Fibroblast of lung (primary cell): ENCODE measurements around the gene KCNK4. TPM values are rescaled to one million over a fixed set of nuclear protein-coding genes. Genes with fewer than 3 reads are reported as not detected.

ENCODE experiments used
- DNase-seq, 2 donors: peaks; one replicate each; pipeline versions ENCODE4 v3.0.0 to v3.0.0-alpha.2; 2010; ENCODE audit warnings: low read depth in 2 of 2
- H2AFZ ChIP-seq: 2 replicates; pipeline ENCODE4 v1.5.1; 2012; ENCODE audit warnings: low read length, control low read depth, inconsistent platforms
- H3K27ac ChIP-seq: 2 replicates; pipeline ENCODE4 v1.5.1; 2011; ENCODE audit warnings: low read length, control low read depth; ENCODE audit not compliant: insufficient read depth
- H3K27me3 ChIP-seq: 2 replicates; pipeline ENCODE4 v1.5.1; 2011; ENCODE audit warnings: mild to moderate bottlenecking, low read length; ENCODE audit not compliant: control insufficient read depth, insufficient read depth
- H3K36me3 ChIP-seq: 2 replicates; pipeline ENCODE4 v1.5.1; 2011; ENCODE audit warnings: low read length; ENCODE audit not compliant: control insufficient read depth, insufficient read depth
- H3K4me1 ChIP-seq: 2 replicates; pipeline ENCODE4 v1.5.1; 2011; ENCODE audit warnings: low read length; ENCODE audit not compliant: control insufficient read depth, insufficient read depth; ENCODE audit errors: extremely low read depth
- H3K4me2 ChIP-seq: 2 replicates; pipeline ENCODE4 v1.5.1; 2011; ENCODE audit warnings: low read length, control low read depth; ENCODE audit not compliant: insufficient read depth; ENCODE audit errors: extremely low read depth
- H3K4me3 ChIP-seq, 4 experiments: fragments of 200-600 bp in 1 of 4; sonication (generic) in 1 of 4; replicated peaks in 1 of 4; 2 replicates each; pipeline ENCODE4 v1.5.1; 2011 to 2016; ENCODE audit warnings: low read length in 4 of 4, low read depth in 3 of 4, mild to moderate bottlenecking in 3 of 4, control low read depth in 2 of 4, inconsistent platforms in 1 of 4, mixed read lengths in 1 of 4; ENCODE audit not compliant: insufficient read depth in 1 of 4; ENCODE audit errors: control extremely low read depth in 1 of 4
- H3K79me2 ChIP-seq: 2 replicates; pipeline ENCODE4 v1.5.1; 2012; ENCODE audit warnings: mild to moderate bottlenecking, low read length, inconsistent platforms; ENCODE audit not compliant: control insufficient read depth, insufficient read depth
- H3K9ac ChIP-seq: 2 replicates; pipeline ENCODE4 v1.5.1; 2011; ENCODE audit warnings: mild to moderate bottlenecking, low read length, control low read depth; ENCODE audit not compliant: insufficient read depth
- H3K9me3 ChIP-seq: 2 replicates; pipeline ENCODE4 v1.5.1; 2012; ENCODE audit warnings: low read depth, low read length; ENCODE audit not compliant: control insufficient read depth, insufficient read depth
- H4K20me1 ChIP-seq: 2 replicates; pipeline ENCODE4 v1.5.1; 2011; ENCODE audit warnings: low read length; ENCODE audit not compliant: control insufficient read depth, insufficient read depth; ENCODE audit errors: extremely low read depth
- CTCF ChIP-seq, 2 donors: IDR thresholded peaks in 1 of 2; conservative IDR thresholded peaks in 1 of 2; 1 replicate in 1 of 2; 2 replicates in 1 of 2; pipeline ENCODE4 v1.5.1; 2011 to 2012; ENCODE audit warnings: low read length in 2 of 2, control low read depth in 1 of 2, inconsistent platforms in 1 of 2, low read depth in 1 of 2, mild to moderate bottlenecking in 1 of 2
- EZH2 ChIP-seq: IDR thresholded peaks from 2 replicates; pipeline ENCODE4 v1.5.1; 2012; ENCODE audit warnings: low read length, control low read depth, mild to moderate bottlenecking; ENCODE audit errors: missing control alignments
- polyA plus RNA-seq, 2 donors: library from polyadenylated mRNA; depleted of rRNA in 1 of 2; stranded (reverse) in 1 of 2; unstranded in 1 of 2; fragments of >200 nt; gene quantifications; 2 replicates each; pipeline ENCODE4 v1.2.1, GENCODE V29; 2011 to 2012; ENCODE audit warnings: missing spikeins in 1 of 2
- total RNA-seq: library from RNA; depleted of rRNA; stranded (reverse); fragments of >200 nt; gene quantifications from 2 replicates; pipeline ENCODE4 v1.2.1, GENCODE V29; 2014

The KCNK4 gene
- total and polyA plus RNA-seq, 2 donors (not counting 1 experiment from before 2014, with no cell fraction given): not detected

- no peaks in the 10 kb centered on the region for H4K20me1 ChIP-seq
- H3K27ac ChIP-seq: no peak overlapping the region
- no peak for TF ChIP-seq CTCF (conservative IDR thresholded peaks at IDR 0.05 in 1 of 2, IDR thresholded peaks at IDR 0.05 in 1 of 2; ENCODE audit: low read depth in 1 of 2, low read length in 2 of 2)
- no peak for TF ChIP-seq EZH2
- peaks cover 13% of the 10 kb centered on the region for H3K79me2 ChIP-seq
- peak overlapping the region; percentile 92 for H3K9ac ChIP-seq
- no peak overlapping the region for H2AFZ ChIP-seq
- peak overlapping the region; percentile 73 to 97 (median 76) for H3K4me3 ChIP-seq
- H3K4me2 ChIP-seq: peak overlapping the region; percentile 93
- no peaks in the 10 kb centered on the region for H3K27me3 ChIP-seq
- no peaks in the 10 kb centered on the region for H3K9me3 ChIP-seq
- no peak for DNase-seq
- H3K4me1 ChIP-seq: no peaks in the 10 kb centered on the region
- peaks cover 14% of the 10 kb centered on the region for H3K36me3 ChIP-seq
Measured at GRCh38 chr11:64318766-64319761, 28.0 kb downstream of the KCNK4 start.

- no peak for DNase-seq
- no peaks in the 10 kb centered on the region for H4K20me1 ChIP-seq
- H3K27me3 ChIP-seq: no peaks in the 10 kb centered on the region
- H3K4me3 ChIP-seq: no peak overlapping the region
- no peak overlapping the region for H3K4me2 ChIP-seq
- peaks cover 13% of the 10 kb centered on the region for H3K79me2 ChIP-seq
- H2AFZ ChIP-seq: no peak overlapping the region
- H3K9me3 ChIP-seq: no peaks in the 10 kb centered on the region
- no peak overlapping the region for H3K27ac ChIP-seq
- H3K9ac ChIP-seq: no peak overlapping the region
- peaks cover 5% of the 10 kb centered on the region for H3K36me3 ChIP-seq
- TF ChIP-seq EZH2 (no peak), CTCF (conservative IDR thresholded peaks at IDR 0.05 in 1 of 2, IDR thresholded peaks at IDR 0.05 in 1 of 2; ENCODE audit: low read depth in 1 of 2, low read length in 2 of 2) (no peak)
- no peaks in the 10 kb centered on the region for H3K4me1 ChIP-seq
Measured at GRCh38 chr11:64320556-64320955, 29.5 kb downstream of the KCNK4 start.

GRCh38 chr11:64321026-64321425 lies 29.9 kb downstream of the KCNK4 start:
- Histone ChIP-seq H3K4me3 (no peak overlapping the region), H2AFZ (no peak overlapping the region), H4K20me1 (no peaks in the 10 kb centered on the region), H3K27ac (no peak overlapping the region), H3K79me2 (peaks cover 12% of the 10 kb centered on the region), H3K36me3 (peaks cover 5% of the 10 kb centered on the region), H3K9me3 (no peaks in the 10 kb centered on the region), H3K9ac (no peak overlapping the region), H3K4me2 (no peak overlapping the region), H3K27me3 (no peaks in the 10 kb centered on the region), H3K4me1 (no peaks in the 10 kb centered on the region)
- TF ChIP-seq EZH2: no peak
- no peak for TF ChIP-seq CTCF (conservative IDR thresholded peaks at IDR 0.05 in 1 of 2, IDR thresholded peaks at IDR 0.05 in 1 of 2; ENCODE audit: low read depth in 1 of 2, low read length in 2 of 2)
- DNase-seq: no peak
